ENCODE data around the gene MRPL27. TPM values are rescaled to one million over a fixed set of nuclear protein-coding genes. Genes with fewer than 3 reads are reported as not detected.

Gene MRPL27
- total and polyA plus RNA-seq, 2 of the 4 experiments (the other 2 are of a cell fraction) = 176 to 202 TPM

DNA sequence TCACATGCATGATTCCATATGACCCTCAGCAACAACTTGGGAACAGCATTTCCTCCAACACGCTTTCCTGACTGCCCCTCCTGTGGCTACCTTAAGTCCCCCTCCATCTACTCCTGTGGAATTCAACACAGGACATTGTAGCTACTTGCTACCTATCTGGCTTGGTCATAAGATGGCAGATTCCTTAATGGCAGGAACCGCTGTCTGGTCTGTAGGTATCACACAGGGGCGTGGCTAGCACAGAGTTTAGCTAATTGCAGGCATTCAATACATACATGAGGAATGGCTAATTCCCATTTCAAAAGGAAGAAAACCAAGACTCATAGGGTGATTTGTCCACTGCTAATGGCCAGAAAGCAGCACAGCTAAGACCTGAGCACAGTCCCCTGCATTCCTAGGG, 15.7 kb upstream of the MRPL27 start:
- no peak overlapping the region for H3K9ac ChIP-seq (ENCODE audit: low read depth, low read length)
- DNase-seq = no peak

More for the DNA sequence above, 15.7 kb upstream of the MRPL27 start:
- Histone ChIP-seq H4K8ac (ENCODE audit: low read depth in 2 of 2, low read length in 2 of 2) (no peak overlapping the region), H2BK5ac (ENCODE audit: low read depth, low read length, poor library complexity, severe bottlenecking) (no peak overlapping the region), H3K18ac (ENCODE audit: low read depth, low read length) (no peak overlapping the region), H4K20me1 (ENCODE audit: insufficient read depth, low read length) (peaks cover 57% of the 10 kb centered on the region), H2AK5ac (ENCODE audit: low read depth, low read length) (no peak overlapping the region), H3K36me3 (ENCODE audit: control insufficient read depth, insufficient read depth, low read length) (peaks cover 81% of the 10 kb centered on the region), H2AFZ (replicated peaks; ENCODE audit: low read length, poor library complexity) (no peak overlapping the region), H3K4me1 (ENCODE audit: control insufficient read depth, insufficient read depth, low read length) (no peaks in the 10 kb centered on the region), H3K4me2 (ENCODE audit: low read depth, low read length) (no peak overlapping the region), H3K4me3 (ENCODE audit: insufficient read depth, low read depth, low read length) (no peak overlapping the region), H3K79me1 (ENCODE audit: low read depth in 1 of 2, low read length in 2 of 2) (peaks cover 68 to 83% of the 10 kb centered on the region in 2 experiments), H2BK15ac (ENCODE audit: low read depth, low read length) (no peak overlapping the region), H2BK120ac (ENCODE audit: low read depth, low read length) (no peak overlapping the region), H3K56ac (ENCODE audit: extremely low read depth, insufficient read depth, low read length) (no peak overlapping the region), H3K14ac (replicated peaks; ENCODE audit: low read depth, low read length) (no peak overlapping the region), H3K27me3 (ENCODE audit: control insufficient read depth, insufficient read depth, low read length) (no peaks in the 10 kb centered on the region), H3K9me3 (ENCODE audit: control insufficient read depth, insufficient read depth, low read length) (no peaks in the 10 kb centered on the region), H4K5ac (ENCODE audit: low read depth, low read length) (no peak overlapping the region), H3K4ac (ENCODE audit: low read depth, low read length) (no peak overlapping the region), H3K23ac (ENCODE audit: low read depth, low read length) (no peak overlapping the region), H2AK9ac (replicated peaks; ENCODE audit: low read depth, low read length, poor library complexity) (no peak overlapping the region), H2BK20ac (ENCODE audit: low read depth, low read length) (no peak overlapping the region), H3K27ac (ENCODE audit: insufficient read depth, low read length) (no peak overlapping the region), H4K91ac (ENCODE audit: insufficient read depth, low read depth, low read length) (no peak overlapping the region), H3K9me1 (ENCODE audit: insufficient read depth, low read length) (peaks cover 6% of the 10 kb centered on the region; the same call in 1 of the 2 replicates)
- TF ChIP-seq, protein P1, sequence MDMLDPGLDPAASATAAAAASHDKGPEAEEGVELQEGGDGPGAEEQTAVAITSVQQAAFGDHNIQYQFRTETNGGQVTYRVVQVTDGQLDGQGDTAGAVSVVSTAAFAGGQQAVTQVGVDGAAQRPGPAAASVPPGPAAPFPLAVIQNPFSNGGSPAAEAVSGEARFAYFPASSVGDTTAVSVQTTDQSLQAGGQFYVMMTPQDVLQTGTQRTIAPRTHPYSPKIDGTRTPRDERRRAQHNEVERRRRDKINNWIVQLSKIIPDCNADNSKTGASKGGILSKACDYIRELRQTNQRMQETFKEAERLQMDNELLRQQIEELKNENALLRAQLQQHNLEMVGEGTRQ (IDR thresholded peaks at IDR 0.05; ENCODE audit: low read depth, low read length) = no peak
- TF ChIP-seq MAFK (IDR thresholded peaks at IDR 0.05; ENCODE audit: low read depth, low read length) (no peak), MAZ (IDR thresholded peaks at IDR 0.05; ENCODE audit: borderline replicate concordance, low read depth, low read length) (no peak), MXI1 (IDR thresholded peaks at IDR 0.05; ENCODE audit: borderline replicate concordance, low read depth, low read length) (no peak), NFE2L2 (IDR thresholded peaks at IDR 0.05; ENCODE audit: low read depth, low read length) (no peak)
- TF ChIP-seq, protein P2, sequence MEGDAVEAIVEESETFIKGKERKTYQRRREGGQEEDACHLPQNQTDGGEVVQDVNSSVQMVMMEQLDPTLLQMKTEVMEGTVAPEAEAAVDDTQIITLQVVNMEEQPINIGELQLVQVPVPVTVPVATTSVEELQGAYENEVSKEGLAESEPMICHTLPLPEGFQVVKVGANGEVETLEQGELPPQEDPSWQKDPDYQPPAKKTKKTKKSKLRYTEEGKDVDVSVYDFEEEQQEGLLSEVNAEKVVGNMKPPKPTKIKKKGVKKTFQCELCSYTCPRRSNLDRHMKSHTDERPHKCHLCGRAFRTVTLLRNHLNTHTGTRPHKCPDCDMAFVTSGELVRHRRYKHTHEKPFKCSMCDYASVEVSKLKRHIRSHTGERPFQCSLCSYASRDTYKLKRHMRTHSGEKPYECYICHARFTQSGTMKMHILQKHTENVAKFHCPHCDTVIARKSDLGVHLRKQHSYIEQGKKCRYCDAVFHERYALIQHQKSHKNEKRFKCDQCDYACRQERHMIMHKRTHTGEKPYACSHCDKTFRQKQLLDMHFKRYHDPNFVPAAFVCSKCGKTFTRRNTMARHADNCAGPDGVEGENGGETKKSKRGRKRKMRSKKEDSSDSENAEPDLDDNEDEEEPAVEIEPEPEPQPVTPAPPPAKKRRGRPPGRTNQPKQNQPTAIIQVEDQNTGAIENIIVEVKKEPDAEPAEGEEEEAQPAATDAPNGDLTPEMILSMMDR (conservative IDR thresholded peaks at IDR 0.05; ENCODE audit: low read depth, low read length) = no peak
- TF ChIP-seq, protein P3, sequence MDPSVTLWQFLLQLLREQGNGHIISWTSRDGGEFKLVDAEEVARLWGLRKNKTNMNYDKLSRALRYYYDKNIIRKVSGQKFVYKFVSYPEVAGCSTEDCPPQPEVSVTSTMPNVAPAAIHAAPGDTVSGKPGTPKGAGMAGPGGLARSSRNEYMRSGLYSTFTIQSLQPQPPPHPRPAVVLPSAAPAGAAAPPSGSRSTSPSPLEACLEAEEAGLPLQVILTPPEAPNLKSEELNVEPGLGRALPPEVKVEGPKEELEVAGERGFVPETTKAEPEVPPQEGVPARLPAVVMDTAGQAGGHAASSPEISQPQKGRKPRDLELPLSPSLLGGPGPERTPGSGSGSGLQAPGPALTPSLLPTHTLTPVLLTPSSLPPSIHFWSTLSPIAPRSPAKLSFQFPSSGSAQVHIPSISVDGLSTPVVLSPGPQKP (IDR thresholded peaks at IDR 0.05; ENCODE audit: borderline replicate concordance, low read depth, low read length) = no peak
- intact Hi-C loops (cut with micrococcal nuclease) (no loop called here), in situ Hi-C loops (cut with MboI; ENCODE audit: low sequenced_read_pairs) (no loop called here), dilution Hi-C loops (cut with HindIII; ENCODE audit: low sequenced_read_pairs, unreplicated experiment) (no loop called here)
- no peak for ATAC-seq (ENCODE audit: low read depth)
- WGBS, 2 experiments (ENCODE audit: extremely low coverage in 2 of 2, insufficient read length in 1 of 2) = 100% methylated on average over 1 of the region's 3 CpGs; no CpG with 5 or more reads in 1 of the 2 experiments
- CTCF ChIA-PET = interaction anchor here (1.3 kb wide), 1 partner anchor 9 kb away, joined by 4 read pairs; the partner anchor contains the start of gene LRRC59
- BruUV-seq (replicated peaks) = no TSS peak
- POLR2A ChIA-PET (ENCODE audit: unreplicated experiment) = no interaction called here
